IMR-90 (cell line): Measurements from ENCODE around the gene MPRIP. TPM values are rescaled to one million over a fixed set of nuclear protein-coding genes. Genes with fewer than 3 reads are reported as not detected.

ENCODE experiments used
- ATAC-seq: fragments of 200-7000 bp; cut with Tn5 transposase; 2 replicates; pipeline ENCODE4 v1.9.1; 2020; ENCODE audit warnings: low read depth, mild to moderate bottlenecking, moderate library complexity
- BruUV-seq: library from RNA; stranded (reverse); fragments of 400-500 nt; replicated peaks from 2 replicates; lab custom pipeline; 2021; lab: Mats Ljungman, UMichigan
- CTCF ChIA-PET: fragments of 300-600 bp; formaldehyde crosslinking; extraction: SDS; loops from one replicate; lab custom pipeline; 2021; ENCODE audit warnings: antibody characterized with exemption; lab: Yijun Ruan, JAX
- POLR2A ChIA-PET: fragments of 300-600 bp; sonication (Branson Sonifier 250); formaldehyde crosslinking; loops from one replicate; lab custom pipeline; 2022; ENCODE audit warnings: antibody characterized with exemption; ENCODE audit not compliant: unreplicated experiment; lab: Charles Lee
- DNase-seq: peaks from one replicate; pipeline ENCODE4 v3.0.0; 2013
- H2AFZ ChIP-seq: replicated peaks from 2 replicates; pipeline ENCODE3; 2013; ENCODE audit warnings: low read length, mild to moderate bottlenecking; ENCODE audit not compliant: poor library complexity
- H2AK5ac ChIP-seq: 2 replicates; pipeline ENCODE4 v1.6.1; 2013; ENCODE audit warnings: low read depth, low read length, inconsistent platforms
- H2AK9ac ChIP-seq: replicated peaks from 2 replicates; pipeline ENCODE3; 2013; ENCODE audit warnings: mild to moderate bottlenecking, low read depth, low read length, moderate library complexity; ENCODE audit not compliant: poor library complexity
- H2BK120ac ChIP-seq: 2 replicates; pipeline ENCODE4 v1.6.1; 2013; ENCODE audit warnings: low read depth, low read length, inconsistent platforms
- H2BK15ac ChIP-seq: 3 replicates; pipeline ENCODE4 v1.6.1; 2013; ENCODE audit warnings: low read depth, low read length, inconsistent platforms
- H2BK20ac ChIP-seq: 2 replicates; pipeline ENCODE4 v1.6.1; 2013; ENCODE audit warnings: low read depth, mild to moderate bottlenecking, inconsistent platforms, low read length, moderate library complexity
- H2BK5ac ChIP-seq: 2 replicates; pipeline ENCODE4 v1.6.1; 2013; ENCODE audit warnings: mild to moderate bottlenecking, low read depth, low read length, inconsistent platforms; ENCODE audit not compliant: poor library complexity, severe bottlenecking
- H3K14ac ChIP-seq: replicated peaks from 2 replicates; pipeline ENCODE4 v1.6.1; 2013; ENCODE audit warnings: low read depth, low read length, inconsistent platforms
- H3K18ac ChIP-seq: 2 replicates; pipeline ENCODE4 v1.6.1; 2013; ENCODE audit warnings: low read depth, low read length, control low read depth
- H3K23ac ChIP-seq: 2 replicates; pipeline ENCODE4 v1.6.1; 2013; ENCODE audit warnings: low read depth, low read length, inconsistent platforms
- H3K27ac ChIP-seq: 2 replicates; pipeline ENCODE4 v1.5.1; 2013; ENCODE audit warnings: mild to moderate bottlenecking, control low read depth, low read length; ENCODE audit not compliant: insufficient read depth
- H3K27me3 ChIP-seq: 2 replicates; pipeline ENCODE4 v1.6.1; 2013; ENCODE audit warnings: low read length; ENCODE audit not compliant: control insufficient read depth, insufficient read depth
- H3K36me3 ChIP-seq: 2 replicates; pipeline ENCODE4 v1.6.1; 2013; ENCODE audit warnings: low read length, mixed read lengths; ENCODE audit not compliant: control insufficient read depth, insufficient read depth
- H3K4ac ChIP-seq: 2 replicates; pipeline ENCODE4 v1.6.1; 2013; ENCODE audit warnings: low read depth, low read length, inconsistent platforms
- H3K4me1 ChIP-seq: 2 replicates; pipeline ENCODE4 v1.6.1; 2013; ENCODE audit warnings: low read length, mixed read lengths; ENCODE audit not compliant: control insufficient read depth, insufficient read depth
- H3K4me2 ChIP-seq: 2 replicates; pipeline ENCODE4 v1.6.1; 2013; ENCODE audit warnings: low read depth, mild to moderate bottlenecking, control low read depth, low read length, moderate library complexity
- H3K4me3 ChIP-seq: 2 replicates; pipeline ENCODE4 v1.5.1; 2013; ENCODE audit warnings: low read depth, mild to moderate bottlenecking, control low read depth, low read length, moderate library complexity; ENCODE audit not compliant: insufficient read depth
- H3K56ac ChIP-seq: 2 replicates; pipeline ENCODE4 v1.6.1; 2013; ENCODE audit warnings: low read length, inconsistent platforms; ENCODE audit not compliant: insufficient read depth; ENCODE audit errors: extremely low read depth
- H3K79me1 ChIP-seq, 2 experiments: 2 replicates each; pipeline ENCODE4 v1.6.1; 2013; ENCODE audit warnings: low read length in 2 of 2, inconsistent platforms in 1 of 2, low read depth in 1 of 2
- H3K9ac ChIP-seq: 2 replicates; pipeline ENCODE4 v1.6.1; 2013; ENCODE audit warnings: low read depth, low read length, control low read depth
- H3K9me1 ChIP-seq: 2 replicates; pipeline ENCODE4 v1.6.1; 2013; ENCODE audit warnings: low read length, inconsistent platforms; ENCODE audit not compliant: insufficient read depth
- H3K9me3 ChIP-seq: 2 replicates; pipeline ENCODE4 v1.6.1; 2013; ENCODE audit warnings: low read length; ENCODE audit not compliant: control insufficient read depth, insufficient read depth
- H4K20me1 ChIP-seq: 2 replicates; pipeline ENCODE4 v1.6.1; 2013; ENCODE audit warnings: low read length, inconsistent platforms; ENCODE audit not compliant: insufficient read depth
- H4K5ac ChIP-seq: 2 replicates; pipeline ENCODE4 v1.6.1; 2013; ENCODE audit warnings: mild to moderate bottlenecking, low read depth, low read length, control low read depth
- H4K8ac ChIP-seq, 2 experiments: 2 replicates each; pipeline ENCODE4 v1.6.1; 2013; ENCODE audit warnings: low read depth in 2 of 2, low read length in 2 of 2, control low read depth in 1 of 2, inconsistent platforms in 1 of 2
- H4K91ac ChIP-seq: 2 replicates; pipeline ENCODE4 v1.6.1; 2013; ENCODE audit warnings: low read depth, low read length, inconsistent platforms; ENCODE audit not compliant: insufficient read depth
- CHD1 ChIP-seq: IDR thresholded peaks from 2 replicates; pipeline ENCODE4 v1.6.1; 2012; ENCODE audit warnings: low read depth, low read length, improper control_type of control experiment
- MAFK ChIP-seq: IDR thresholded peaks from 2 replicates; pipeline ENCODE4 v1.6.1; 2012; ENCODE audit warnings: low read depth, low read length, improper control_type of control experiment
- NFE2L2 ChIP-seq: fragments of 150-350 bp; IDR thresholded peaks from 2 replicates; pipeline ENCODE4 v1.6.1; 2016; ENCODE audit warnings: low read depth, mild to moderate bottlenecking, low read length
- RAD21 ChIP-seq: IDR thresholded peaks from 2 replicates; pipeline ENCODE4 v1.6.1; 2012; ENCODE audit warnings: low read length, improper control_type of control experiment
- WGBS, 2 experiments: methylation state at CpG; one replicate each; pipeline versions ENCODE4 v1.1.5 to v1.1.7; 2013; ENCODE audit warnings: missing lambda C conversion rate in 2 of 2; ENCODE audit not compliant: insufficient read length in 1 of 2; ENCODE audit errors: extremely low coverage in 2 of 2; 5-methylcytosine and 5-hydroxymethylcytosine counted together
- dilution Hi-C: fragments of 300-500 bp; cut with HindIII; formaldehyde crosslinking; loops from one replicate; pipeline ENCODE4 v1.14.3; 2018; ENCODE audit warnings: low sequenced_read_pairs; ENCODE audit not compliant: unreplicated experiment
- in situ Hi-C: fragments of 300-500 bp; cut with MboI; formaldehyde crosslinking; loops from 3 replicates; pipeline ENCODE4 v1.14.3; 2019; ENCODE audit warnings: low sequenced_read_pairs, inconsistent platforms, mixed read lengths
- intact Hi-C: fragments of 100-400 bp; cut with micrococcal nuclease; formaldehyde crosslinking; loops from 2 replicates; pipeline ENCODE4 v1.10.0; 2022
- polyA plus RNA-seq, 3 experiments: library from polyadenylated mRNA; depleted of rRNA; stranded (reverse); fragments of >200 nt; gene quantifications; 2 replicates each; pipeline ENCODE4 v1.2.3, GENCODE V29; 2012; ENCODE audit warnings: low replicate concordance in 1 of 3
- total RNA-seq: library from RNA; depleted of rRNA; stranded (reverse); fragments of >200 nt; gene quantifications from 2 replicates; pipeline ENCODE4 v1.2.3, GENCODE V29; 2012
- TF ChIP-seq, protein P1 (sequence below): conservative IDR thresholded peaks from 2 replicates; pipeline ENCODE4 v1.5.1; 2012; ENCODE audit warnings: mild to moderate bottlenecking, low read depth, low read length, improper control_type of control experiment
- TF ChIP-seq, protein P2 (sequence below): fragments of 150-350 bp; IDR thresholded peaks from 2 replicates; pipeline ENCODE4 v1.6.1; 2016; ENCODE audit warnings: low read depth, mild to moderate bottlenecking, low read length, moderate library complexity, borderline replicate concordance

Gene MPRIP
- total and polyA plus RNA-seq, 2 of the 4 experiments (the other 2 are of a cell fraction): 111 to 149 TPM

DNA sequence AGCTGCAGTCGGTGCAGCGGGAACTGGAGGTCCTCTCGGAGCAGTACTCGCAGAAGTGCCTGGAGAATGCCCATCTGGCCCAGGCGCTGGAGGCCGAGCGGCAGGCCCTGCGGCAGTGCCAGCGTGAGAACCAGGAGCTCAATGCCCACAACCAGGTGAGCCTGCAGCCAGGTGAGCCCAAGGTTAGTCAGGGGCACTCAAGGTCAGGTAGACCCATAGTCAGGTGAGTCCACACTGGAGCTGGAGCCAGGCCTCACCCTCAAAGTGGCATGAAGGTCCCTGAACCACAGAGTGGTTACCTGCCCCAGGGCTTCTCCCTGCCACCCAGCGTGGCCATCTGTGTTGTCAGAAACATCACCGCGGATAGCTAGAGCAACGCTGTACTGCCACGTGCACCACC lies 131.7 kb downstream of the MPRIP start:
- Histone ChIP-seq H4K5ac (no peak overlapping the region), H3K4me3 (no peak overlapping the region), H3K27me3 (no peaks in the 10 kb centered on the region), H4K91ac (no peak overlapping the region), H3K4me2 (no peak overlapping the region), H2BK15ac (no peak overlapping the region), H3K27ac (no peak overlapping the region), H2BK20ac (no peak overlapping the region), H3K18ac (no peak overlapping the region), H2AK9ac (no peak overlapping the region), H2AFZ (peak overlapping the region; percentile 7), H3K9me1 (peaks cover 7% of the 10 kb centered on the region; the same call in 1 of the 2 replicates), H4K20me1 (no peaks in the 10 kb centered on the region), H3K14ac (no peak overlapping the region), H2AK5ac (no peak overlapping the region), H3K4me1 (no peaks in the 10 kb centered on the region), H3K79me1 (peaks cover 3 to 29% of the 10 kb centered on the region in 2 experiments; a peak in 3 of 4 replicates), H3K4ac (no peak overlapping the region), H2BK120ac (no peak overlapping the region), H4K8ac (no peak overlapping the region), H3K36me3 (peaks cover 73% of the 10 kb centered on the region), H3K9me3 (no peaks in the 10 kb centered on the region), H3K9ac (no peak overlapping the region), H3K56ac (no peak overlapping the region), H2BK5ac (no peak overlapping the region), H3K23ac (no peak overlapping the region)
- no peak for TF ChIP-seq NFE2L2
- TF ChIP-seq MAFK: no peak
- TF ChIP-seq, protein P1, sequence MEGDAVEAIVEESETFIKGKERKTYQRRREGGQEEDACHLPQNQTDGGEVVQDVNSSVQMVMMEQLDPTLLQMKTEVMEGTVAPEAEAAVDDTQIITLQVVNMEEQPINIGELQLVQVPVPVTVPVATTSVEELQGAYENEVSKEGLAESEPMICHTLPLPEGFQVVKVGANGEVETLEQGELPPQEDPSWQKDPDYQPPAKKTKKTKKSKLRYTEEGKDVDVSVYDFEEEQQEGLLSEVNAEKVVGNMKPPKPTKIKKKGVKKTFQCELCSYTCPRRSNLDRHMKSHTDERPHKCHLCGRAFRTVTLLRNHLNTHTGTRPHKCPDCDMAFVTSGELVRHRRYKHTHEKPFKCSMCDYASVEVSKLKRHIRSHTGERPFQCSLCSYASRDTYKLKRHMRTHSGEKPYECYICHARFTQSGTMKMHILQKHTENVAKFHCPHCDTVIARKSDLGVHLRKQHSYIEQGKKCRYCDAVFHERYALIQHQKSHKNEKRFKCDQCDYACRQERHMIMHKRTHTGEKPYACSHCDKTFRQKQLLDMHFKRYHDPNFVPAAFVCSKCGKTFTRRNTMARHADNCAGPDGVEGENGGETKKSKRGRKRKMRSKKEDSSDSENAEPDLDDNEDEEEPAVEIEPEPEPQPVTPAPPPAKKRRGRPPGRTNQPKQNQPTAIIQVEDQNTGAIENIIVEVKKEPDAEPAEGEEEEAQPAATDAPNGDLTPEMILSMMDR: no peak
- TF ChIP-seq, protein P2, sequence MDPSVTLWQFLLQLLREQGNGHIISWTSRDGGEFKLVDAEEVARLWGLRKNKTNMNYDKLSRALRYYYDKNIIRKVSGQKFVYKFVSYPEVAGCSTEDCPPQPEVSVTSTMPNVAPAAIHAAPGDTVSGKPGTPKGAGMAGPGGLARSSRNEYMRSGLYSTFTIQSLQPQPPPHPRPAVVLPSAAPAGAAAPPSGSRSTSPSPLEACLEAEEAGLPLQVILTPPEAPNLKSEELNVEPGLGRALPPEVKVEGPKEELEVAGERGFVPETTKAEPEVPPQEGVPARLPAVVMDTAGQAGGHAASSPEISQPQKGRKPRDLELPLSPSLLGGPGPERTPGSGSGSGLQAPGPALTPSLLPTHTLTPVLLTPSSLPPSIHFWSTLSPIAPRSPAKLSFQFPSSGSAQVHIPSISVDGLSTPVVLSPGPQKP: no peak
- no peak for TF ChIP-seq RAD21
- no peak for TF ChIP-seq CHD1
- BruUV-seq: no TSS peak
- intact Hi-C loops: no loop called here
- CTCF ChIA-PET: no interaction called here
- 97% methylated on average over 11 of the region's 14 CpGs; no CpG with 5 or more reads in 1 of the 2 experiments for WGBS, 2 experiments
- no peak for ATAC-seq
- POLR2A ChIA-PET: no interaction called here
- in situ Hi-C loops: no loop called here
- no peak for DNase-seq
- dilution Hi-C loops: no loop called here
